ENCODE data around the gene WBP2NL.
"Not testable (repeated sequence)": the region's sequence is repeated elsewhere in the genome, so short reads cannot be mapped to it uniquely, and the experiment has no call there.

WBP2NL gene

DNA sequence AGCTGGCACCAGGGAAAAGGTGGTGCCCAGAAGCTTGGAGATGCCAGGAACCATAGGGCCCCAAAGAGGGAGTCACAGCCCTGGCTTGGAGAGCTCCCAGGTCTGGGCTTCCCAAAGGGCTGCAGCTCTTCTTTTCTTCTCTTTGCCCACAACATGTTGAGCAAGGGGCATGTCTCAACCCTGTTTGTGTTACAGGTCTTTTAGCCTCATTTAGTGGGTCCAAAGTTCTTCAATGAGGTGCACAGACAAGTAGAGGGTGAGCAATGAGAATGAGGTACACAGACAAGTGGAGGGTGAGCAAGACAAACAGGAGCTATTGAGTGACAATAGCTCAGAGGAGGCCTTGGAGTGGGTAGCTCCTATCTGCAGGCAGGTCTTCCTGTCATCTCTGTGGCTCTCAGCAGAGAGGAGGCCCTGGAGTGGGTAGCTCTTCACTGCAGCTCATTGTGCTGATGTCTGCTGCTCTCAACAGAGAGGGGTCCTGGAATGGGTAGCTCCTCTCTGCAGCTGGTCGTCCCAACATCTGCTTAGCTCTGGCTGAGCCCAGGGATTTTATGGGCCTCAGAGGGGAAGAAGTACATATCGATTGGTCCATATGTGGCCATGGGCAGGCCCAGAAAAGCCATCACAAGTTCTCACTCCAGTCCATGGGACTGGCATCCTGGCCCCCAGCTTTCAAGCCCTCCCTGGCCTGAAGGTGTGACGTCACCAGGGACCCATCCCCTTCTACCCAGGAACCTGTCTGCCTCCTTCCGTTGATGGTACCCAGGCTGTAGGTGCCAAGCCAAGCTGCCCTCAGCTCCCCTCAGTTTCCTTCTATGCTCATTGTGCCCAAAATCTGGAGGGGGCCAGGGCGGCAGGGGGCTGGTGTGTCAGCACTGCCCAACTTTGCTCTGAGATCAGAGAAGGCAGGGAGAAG, 34.9 kb downstream of the WBP2NL start:
- DNase-seq (ENCODE audit: low read depth), result no peak

DNA sequence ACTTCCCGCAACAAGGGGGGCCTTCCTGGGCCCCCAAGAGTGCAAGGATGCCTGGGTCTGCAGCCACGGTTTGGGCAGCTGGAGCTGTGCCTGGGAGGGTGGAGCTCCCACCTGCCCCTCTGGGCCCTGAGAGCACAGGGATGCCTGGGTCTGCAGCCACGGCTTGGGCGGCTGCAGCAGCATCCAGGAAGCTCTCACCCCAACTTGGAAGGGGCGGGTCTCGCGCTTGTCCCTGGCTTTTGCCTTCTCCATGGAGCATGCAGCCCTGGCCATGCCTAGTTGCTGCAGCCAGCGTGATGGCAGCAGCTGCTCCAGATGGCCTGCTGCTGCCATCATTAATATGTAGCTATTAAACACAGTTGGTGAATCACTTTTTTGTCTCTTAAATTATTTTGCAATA, 36.7 kb downstream of the WBP2NL start:
- no peak for DNase-seq (ENCODE audit: low read depth)

DNA sequence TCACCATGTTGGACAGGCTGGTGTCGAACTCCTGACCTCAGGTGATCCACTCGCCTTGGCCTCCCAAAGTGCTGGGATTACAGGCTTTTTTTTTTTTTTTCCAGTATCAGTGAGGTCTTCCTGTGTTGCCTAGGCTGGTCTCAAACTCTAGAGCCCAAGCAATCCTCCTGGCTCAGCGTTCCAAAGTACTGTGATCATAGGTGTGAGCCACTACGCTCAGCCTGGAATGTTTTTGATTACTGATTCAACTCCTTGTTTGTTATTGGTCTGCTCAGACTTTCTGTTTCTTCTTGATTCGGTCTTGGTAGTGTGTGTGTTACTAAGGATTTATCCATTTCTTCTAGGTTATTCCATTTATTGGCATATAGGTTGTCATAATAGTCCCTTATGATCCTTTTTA, 40.7 kb downstream of the WBP2NL start:
- no peak for DNase-seq (ENCODE audit: low read depth)

DNA sequence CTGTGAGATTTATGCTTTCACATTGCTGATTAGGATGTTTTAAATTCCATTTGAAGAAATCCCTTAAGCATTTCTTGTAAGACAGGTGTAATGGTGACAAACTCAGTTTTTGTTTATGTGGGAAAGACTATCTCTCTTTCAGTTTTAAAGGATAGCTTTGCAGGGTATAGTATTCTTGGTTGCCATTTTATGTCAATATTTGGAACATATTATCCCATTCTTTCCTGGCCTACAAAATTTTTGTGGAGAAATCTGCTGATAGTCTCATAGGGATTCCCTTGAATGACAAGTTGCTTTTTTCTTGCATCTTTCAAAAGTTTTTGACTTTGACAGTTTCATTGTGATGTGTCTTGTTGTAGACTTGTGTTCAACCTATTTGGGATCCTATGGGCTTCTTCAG, 43.2 kb downstream of the WBP2NL start:
- DNase-seq (ENCODE audit: low read depth), result no peak

DNA sequence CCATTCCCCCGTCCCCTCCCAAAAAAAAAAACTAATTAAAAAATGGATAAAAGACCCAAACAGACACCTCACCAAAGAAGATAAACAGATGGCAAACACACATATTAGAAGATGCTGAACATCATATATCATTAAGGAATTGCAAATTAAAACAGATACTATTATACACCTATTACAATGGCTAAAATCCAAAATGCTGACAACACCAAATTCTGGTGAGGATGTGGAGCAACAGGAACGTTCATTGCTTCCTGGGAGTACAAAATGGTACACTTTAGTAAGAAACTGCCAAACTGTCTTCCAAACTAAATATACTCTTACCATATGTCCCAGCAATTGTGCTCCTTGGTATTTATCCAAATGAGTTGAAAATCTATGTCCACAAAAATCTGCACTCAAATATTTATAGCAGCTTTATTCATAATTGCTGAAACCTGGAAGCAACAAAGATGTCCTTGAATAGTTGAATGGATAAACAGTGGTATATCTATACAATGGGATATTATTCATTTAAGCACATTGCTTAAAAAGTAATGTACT, 52.1 kb downstream of the WBP2NL start:
- no peak for DNase-seq (ENCODE audit: low read depth)

DNA sequence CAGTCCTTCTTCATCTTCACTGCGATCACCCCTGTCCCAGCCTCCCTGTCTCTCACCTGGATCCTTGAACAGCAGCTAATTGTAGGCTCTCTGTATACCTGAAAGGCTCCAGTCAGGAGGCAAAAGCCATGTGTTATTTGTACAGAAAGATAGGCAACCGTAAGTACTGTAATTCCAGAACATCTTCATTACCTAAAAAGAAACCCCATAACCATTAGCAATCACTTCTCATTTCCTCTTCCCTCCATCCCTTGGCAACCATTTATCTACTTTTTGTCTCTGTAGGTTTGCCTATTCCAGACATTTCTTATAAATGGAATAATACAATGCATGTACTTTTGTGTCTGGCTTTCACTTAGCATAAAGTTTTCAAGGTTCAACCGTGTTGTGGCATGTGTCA, 54.2 kb downstream of the WBP2NL start:
- no peak for DNase-seq (ENCODE audit: low read depth)

DNA sequence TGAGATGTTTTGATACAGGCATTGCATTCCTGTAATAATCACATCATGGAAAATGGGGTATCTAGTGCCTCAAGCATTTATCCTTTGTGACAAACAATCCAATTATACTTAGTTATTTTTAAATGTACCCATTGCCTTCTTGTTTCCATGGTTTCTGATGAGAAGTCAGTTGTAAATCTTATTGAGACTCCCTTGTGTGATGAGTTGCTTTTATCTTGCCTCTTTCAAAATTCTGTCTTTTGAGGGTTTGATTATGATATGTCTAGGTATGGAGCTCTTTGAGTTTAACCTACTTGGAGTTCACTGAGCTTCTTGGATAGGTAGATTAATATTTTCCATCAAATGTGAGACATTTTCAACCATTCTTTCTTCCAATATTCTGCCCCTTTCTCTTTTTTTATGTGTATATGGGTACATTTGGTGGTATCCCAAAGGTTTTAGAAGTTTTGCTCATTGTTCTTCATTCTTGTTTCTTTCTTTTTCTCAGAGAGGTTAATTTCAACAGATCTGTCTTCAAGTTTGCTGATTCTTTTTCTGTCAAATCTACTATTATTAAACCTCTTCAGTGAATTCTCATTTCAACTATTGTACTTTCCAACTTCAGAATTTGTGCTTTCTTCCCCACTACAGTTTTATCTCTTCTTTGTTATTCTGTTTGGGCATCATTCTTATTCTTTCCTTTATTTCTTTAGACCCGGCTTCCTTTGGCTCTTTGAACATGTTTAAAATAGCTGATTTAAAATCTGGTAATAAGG, 58.3 kb downstream of the WBP2NL start:
- DNase-seq (ENCODE audit: low read depth), result no peak

DNA sequence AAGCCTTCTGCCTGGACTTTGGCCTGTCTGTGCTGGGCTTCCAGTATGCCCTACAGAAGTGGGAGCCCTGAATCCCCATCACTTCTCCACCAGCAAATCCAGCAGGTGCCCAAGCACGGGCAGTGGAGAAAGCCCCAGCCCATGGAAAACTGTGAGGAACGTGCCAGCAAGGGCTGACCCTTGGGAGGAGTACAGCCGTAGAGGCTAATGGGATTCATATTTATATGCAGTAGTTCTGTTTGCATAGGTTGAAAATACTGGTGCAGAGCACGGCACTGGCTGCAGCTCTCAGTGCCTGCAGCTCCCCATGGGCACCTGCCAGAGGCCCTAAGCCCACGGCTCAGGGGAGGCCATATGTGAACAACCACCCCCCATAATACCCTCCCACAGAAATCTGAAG, 61.9 kb downstream of the WBP2NL start:
- no peak for DNase-seq (ENCODE audit: low read depth)

DNA sequence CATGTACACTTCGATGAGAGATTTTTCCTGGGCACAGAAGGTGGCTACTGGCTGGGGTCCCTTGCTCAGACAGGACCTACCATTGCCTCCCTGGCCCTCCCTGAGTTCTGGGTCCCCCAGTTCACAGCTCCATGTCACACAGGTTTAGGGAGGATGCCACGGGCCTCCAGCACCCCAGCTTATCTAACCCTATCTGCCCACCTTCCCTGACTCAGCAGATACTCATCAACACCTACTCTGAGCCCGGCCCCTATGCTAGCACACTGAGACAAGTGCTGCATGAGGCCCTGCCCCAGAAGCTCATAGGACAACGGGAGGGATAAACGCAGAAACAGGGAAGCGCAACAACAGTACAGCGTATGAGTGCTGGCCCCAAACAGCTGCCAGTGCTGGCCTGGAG, 62.5 kb downstream of the WBP2NL start:
- no peak for DNase-seq (ENCODE audit: low read depth)

DNA sequence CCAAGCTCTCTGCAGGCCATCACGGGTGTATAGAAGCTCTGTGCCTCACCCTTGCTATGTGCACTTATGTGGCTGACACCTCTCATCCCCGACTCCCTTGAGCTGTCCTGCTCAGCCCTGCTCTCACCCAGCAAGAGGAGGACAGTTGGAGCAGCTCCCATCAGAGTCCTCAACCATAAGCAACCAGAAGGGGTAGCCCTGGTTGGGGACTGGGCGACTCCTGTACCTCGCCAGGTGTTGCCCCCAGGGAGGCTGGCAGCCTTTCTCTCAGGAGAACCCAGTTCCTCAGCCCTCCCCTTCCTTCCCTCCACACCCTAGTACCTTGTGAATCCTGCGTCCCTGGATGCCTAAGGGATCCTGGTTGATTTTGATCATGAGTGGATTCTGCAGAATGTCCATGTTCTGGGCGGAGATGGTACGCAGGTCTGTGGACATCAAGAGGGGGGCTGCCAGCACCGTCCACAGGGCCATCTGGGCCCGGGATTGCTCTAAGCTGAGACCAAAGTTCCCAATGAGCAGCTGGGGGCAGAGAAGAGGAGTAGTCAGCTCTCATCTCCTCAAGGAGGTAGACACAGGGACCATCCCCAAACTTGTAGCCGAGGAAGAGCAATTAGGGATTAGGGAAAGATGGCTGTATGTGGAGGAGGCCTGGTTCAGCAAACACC, 64.0 kb downstream of the WBP2NL start:
- no peak for DNase-seq (ENCODE audit: low read depth)

DNA sequence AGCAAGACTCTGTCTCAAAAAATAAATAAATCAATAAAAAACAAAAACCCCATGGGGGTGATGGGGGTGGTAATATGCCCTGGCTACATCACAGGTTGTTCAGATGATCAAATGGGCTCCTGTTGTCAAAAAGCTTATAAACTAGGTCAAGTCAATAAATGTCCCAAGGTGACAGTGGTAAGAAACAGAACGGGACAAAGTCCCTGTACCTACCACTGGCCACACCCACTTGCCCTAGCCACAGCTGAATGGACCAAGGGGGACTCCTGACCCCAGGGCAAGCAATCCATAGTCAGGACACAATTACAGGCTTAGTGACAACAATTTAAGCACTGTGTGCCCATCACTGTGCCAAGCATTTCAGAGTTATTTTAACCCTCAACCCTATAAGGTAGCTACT, 66.0 kb downstream of the WBP2NL start:
- no peak for DNase-seq (ENCODE audit: low read depth)

DNA sequence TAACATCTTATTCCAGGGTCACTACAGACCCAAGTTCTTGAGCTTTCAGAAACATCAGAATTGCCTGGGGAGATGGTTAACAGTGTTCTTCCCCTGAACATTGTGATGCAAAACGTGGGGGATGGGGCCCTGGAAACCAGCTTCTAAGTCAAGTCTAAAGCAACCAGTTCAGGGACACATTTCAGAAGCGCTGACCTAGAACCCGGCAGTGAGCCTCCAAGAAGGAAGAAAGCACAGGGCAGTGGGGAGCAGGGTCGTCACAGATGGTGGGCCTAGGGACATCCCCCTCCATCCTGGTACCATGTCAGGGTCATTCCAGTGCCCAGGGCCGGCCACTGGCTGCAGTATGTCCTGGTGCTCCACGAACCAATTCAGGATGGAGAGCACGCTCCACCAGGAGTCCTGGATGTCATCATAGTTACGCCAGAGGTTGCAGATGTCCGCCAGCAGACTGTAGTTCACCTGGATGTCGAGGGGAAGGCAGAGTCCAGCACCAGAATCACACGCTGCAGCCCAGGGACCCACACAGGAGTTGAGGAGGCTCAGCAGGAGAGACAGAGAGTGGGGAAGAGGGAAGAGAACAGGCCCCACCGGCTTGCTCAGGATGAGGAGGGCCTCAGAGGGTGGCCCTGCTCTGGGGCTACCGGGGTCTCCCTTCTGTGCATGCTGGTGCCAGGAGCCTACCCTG, 67.0 kb downstream of the WBP2NL start:
- no peak for DNase-seq (ENCODE audit: low read depth)

DNA sequence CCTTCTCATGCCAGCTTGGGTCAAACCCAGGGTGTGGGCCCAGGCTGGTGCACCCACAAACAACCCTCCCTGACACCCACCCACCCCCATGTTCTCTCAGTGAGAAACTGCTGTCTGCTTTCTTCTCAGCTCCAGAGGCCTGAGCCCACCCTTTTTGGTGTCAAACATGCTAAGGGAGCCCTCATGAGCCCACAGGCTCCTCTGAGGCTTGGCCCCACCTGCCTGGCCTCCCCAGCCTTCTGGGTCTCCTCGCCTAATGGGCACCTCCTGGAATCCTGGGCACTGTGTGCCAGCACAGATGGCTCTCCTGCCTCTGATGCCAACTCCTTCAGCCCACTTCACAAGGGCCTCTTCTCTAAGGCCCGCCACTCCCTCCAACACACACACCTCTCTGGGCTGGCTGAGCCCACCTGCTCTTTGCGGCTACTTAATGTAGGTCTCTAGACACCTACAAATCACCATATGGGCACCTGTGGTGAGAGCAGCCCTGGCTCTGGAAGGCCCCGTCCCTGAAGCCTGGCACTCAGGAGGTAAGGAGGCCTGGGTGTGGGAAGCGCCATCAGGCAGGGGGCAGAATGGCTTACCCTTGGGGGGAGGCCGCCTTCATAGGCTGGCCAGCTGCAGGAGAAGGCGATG, 67.7 kb downstream of the WBP2NL start:
- no peak for DNase-seq (ENCODE audit: low read depth)

DNA sequence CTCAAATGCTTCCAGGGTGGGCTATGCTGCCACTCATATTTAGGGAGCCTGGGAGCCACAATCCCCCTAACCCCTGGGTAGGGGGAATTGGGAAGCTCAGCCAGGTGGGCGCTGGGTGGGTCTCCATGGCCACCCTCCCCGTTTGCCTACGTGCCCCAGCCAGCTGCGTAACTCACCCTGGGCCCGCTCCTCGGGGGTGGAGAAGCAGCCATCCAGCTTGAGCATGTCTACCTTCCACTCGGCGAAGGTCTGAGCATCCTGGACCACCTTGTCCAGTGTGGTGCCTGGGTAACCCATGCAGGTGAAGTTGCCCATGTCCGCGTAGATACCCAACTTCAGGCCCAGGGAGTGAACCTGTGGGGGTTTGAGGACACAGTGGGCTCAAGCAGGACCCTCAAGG, 68.3 kb downstream of the WBP2NL start:
- DNase-seq (ENCODE audit: low read depth), result no peak

DNA sequence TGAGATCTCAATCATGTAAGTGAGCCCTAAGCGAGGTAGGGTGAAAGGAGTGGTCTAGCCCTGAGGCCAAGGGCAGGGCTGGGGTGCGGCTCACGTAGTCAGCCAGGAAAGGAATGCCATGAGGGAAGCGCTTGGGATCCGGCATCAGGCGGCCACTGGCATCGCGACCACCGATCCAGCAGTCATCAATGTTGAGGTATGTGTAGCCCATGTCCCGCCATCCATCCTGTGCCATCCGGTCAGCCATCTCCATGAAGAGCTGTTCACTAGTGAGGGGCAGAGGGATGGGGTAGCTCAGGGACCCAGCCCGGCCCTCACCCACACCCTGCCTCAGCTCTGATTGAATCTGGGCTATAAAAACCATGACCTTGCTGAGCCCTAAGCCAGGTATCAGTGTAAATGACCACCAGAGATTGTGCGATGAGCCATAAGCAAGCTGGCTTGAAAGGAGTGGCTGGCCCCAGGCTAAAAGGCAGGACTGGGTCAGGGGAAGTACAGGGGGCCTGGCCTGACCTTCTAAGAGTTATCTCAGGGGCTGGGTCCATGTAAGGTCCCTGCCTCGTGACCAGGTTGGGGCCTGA, 69.2 kb downstream of the WBP2NL start:
- DNase-seq (ENCODE audit: low read depth), result no peak

DNA sequence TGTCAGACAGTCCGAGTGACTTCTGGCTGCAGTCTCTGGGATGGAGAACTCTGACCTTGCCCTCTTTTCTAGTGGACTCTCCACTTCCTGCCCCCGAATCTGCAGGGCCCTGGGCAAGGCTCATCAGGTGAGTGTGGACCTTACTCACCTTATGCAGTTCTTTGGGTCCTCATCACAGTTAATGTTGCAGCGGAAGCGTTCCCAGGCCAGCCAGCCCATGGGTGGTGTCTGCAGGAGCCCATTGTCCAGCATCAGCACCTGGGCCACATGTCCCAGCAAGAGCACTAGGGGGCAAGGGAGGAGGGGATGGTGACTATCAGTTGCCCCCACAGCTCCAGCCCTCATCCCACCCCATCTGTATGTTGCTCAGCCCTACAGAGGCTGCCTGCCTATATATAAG, 69.7 kb downstream of the WBP2NL start:
- no peak for DNase-seq (ENCODE audit: low read depth)

DNA sequence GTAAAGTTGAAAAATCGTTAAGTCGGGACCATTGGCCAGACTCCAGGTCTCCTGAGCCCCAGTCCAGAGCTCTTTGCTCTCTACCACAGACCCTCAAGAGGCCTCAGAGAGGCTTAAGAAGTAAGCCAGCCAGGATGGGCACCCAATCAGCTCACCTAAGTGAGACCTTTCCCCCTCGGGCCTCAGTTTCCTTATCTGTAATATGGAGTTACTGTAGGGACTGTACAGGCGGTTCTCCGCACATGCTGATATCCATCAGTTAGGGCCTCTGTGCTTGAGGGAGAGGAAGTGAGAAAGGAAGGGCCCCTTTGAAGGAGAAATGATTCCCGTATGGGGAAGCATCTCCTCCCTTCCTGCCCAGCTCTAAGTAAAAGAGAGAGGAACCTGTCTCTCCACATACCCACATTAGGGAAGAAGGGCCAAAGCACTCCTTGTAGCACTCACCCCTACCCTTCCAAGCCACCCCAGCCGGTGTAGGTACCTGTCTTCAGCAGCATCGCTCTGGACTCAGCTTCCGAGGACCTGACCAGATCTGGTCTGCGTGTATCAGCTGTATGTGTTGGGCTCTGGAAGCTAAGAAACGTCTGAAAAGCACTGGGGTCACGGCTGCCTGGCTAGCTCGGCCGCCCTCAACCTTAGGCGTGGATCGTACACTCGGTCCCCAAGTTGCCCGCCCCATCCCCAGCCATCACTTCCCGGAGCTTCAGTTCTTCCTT, 71.4 kb downstream of the WBP2NL start:
- no peak for DNase-seq (ENCODE audit: low read depth)

DNA sequence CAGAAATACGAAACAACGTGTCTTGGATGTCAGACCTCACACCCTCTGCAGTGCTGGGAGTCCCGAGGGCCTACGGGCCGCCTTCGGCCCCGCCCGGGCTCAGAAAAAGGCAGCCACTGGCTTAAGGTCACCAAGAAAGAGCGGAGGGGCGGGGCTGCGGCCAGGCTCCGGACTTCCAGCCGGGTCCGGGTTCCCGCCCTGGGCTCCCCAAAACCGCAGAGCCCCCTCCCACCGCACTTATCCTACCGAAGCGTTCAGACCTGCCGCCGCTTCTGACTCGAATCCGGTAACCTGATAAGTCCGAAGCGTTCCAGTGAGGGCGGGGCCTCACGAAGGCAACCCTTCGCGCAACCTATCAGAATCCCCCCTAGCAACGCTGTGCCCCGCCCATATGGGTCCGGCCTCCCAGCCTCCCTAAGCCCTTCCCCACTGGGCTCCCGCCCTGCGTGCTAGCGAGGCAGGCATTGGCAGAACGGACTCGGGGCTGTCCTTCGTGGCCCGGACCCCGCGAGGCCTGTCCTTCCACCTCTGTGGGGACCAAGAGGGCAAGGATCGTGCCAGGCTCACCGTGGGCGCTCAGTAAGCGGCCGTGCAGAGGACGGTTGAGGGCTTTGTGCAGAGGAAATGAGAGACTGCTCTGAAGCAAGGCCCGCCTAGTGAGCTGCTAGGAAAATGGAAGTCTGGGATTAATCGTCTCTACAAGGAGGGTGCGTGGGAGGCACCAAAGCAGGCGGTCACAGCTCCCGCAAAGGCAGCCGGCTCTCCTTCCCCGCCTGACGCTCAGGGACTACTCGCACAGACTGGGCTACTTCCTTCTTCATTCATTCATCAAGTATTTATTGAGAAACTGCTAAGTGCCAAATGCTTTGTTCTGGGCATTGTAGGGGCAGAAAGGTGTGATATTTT, 72.2 kb downstream of the WBP2NL start, which contains the start of gene NAGA:
TSS of gene NAGA (minus strand) at position 296 of the 906 bp plus-strand sequence. CDS start 515 bp downstream, outside the sequence.
- DNase-seq (ENCODE audit: low read depth), result peak; percentile 87

DNA sequence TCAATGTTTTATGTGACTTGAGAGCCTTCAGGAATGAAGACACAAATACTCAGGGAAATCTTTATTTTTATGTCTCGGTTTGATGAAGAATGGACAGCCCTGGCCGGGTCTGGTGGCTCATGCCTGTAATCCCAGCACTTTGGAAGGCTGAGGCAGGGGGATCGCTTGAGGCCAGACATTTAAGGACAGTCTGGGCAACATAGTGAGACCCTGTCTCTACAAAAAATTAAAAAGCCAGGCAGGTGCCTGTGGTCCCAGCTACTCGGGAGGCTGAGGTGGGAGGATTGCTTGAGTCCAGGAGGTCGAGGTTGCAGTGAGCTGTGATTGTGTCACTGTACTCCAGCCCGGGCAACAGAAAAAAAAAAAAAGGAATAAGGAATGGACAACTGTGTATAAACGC, 72.9 kb downstream of the WBP2NL start:
- not testable (repeated sequence) for DNase-seq (ENCODE audit: low read depth)

Measured in stimulated activated CD4-positive, alpha-beta T cell treated with anti-CD3 and anti-CD28 coated beads, Interleukin-2, amount 100 ng/mL, for 4 hours (primary cell).